HG02759 (cell line): ENCODE results near the gene PDE4D.
A peak's percentile ranks its signal among the peaks of the same experiment; 100 is the strongest.

Source experiments
- ATAC-seq: cut with Tn5 transposase; IDR thresholded peaks from one replicate; pipeline ENCODE4 v1.9.1; 2021; ENCODE audit warnings: mild to moderate bottlenecking, moderate library complexity; ENCODE audit not compliant: unreplicated experiment

PDE4D gene

DNA sequence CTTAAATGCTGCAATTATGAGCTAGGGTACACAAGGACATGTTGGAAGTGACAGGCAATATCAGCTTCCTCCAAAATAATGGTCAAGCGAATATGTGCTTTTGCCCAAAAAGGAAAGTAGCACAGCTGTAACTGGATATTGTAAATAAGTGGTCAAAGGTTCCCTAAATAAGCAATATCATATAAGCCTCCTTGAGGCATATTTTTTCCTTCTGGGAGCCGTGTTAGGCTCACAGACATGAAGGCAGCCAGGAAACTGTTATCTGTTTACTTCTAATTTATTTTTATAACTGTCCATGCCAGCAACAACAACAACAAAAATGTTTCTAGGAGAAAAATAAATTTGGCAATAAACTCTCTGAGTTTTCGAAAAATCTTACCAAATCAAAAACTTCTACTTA, 648.3 kb downstream of the PDE4D start:
- no peak for ATAC-seq

GRCh38 chr5:59241552-59241951, 652.0 kb downstream of the PDE4D start:
- no peak for ATAC-seq

DNA sequence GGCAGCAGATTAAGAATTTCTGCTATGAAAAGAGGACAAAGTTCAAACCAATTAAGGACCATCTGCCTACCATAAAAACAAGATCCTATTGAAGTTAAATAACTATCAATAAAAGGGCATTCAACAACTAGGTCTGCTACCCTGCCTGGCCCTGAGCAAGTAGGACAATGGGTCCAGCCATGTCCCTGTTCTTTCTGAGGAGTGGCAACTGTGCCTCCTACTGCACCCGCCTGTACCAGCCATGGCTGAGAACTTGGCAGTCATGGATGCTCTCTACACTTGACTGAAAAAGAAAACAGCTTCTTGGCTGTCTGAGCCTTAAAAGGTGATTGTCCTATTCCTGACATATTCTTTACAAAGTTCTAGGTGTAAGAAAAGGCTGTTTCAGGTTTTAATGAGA, 652.4 kb downstream of the PDE4D start:
- no peak for ATAC-seq

GRCh38 chr5:59238126-59238902, 655.2 kb downstream of the PDE4D start:
- peak; percentile 70 for ATAC-seq

DNA sequence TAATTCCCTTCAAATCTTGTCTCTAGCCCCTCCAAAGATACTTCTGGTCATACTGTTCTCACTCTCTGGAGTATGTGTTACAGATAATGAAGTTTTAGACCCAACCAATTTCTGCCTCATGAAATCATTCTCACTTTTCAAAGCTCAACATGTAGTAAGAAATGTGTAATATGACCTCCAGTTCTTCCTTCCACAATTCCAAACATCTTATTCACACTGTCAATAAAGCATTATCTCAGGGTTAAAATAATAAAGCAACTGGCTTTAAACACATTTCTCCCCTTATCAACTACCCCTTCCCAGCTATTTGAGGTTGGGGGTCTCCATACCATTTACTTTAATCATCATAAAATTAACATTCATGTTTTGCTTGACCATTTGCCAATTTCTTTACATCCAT, 656.5 kb downstream of the PDE4D start:
- ATAC-seq: no peak

DNA sequence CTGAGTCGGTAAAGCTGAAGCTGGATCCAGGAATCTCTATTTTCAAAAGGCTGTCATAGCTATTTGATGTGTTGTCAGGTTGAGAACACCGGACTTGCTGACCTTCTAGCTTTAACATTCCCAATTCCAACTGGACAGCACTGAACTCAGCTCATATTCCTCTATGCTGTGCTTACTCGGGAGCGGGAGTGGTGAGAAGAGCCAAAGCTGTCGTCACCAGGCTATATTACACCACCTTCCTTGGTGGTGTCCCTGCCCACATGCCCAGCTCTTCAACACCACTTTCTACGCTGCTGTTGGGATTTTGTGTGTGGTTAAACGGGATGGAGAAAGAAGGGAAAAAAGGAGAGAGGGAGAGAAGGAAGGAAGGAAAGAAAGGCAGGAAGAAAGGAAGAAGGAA, 657.1 kb downstream of the PDE4D start:
- no peak for ATAC-seq

GRCh38 chr5:59234236-59234635, 659.3 kb downstream of the PDE4D start:
- ATAC-seq: no peak

DNA sequence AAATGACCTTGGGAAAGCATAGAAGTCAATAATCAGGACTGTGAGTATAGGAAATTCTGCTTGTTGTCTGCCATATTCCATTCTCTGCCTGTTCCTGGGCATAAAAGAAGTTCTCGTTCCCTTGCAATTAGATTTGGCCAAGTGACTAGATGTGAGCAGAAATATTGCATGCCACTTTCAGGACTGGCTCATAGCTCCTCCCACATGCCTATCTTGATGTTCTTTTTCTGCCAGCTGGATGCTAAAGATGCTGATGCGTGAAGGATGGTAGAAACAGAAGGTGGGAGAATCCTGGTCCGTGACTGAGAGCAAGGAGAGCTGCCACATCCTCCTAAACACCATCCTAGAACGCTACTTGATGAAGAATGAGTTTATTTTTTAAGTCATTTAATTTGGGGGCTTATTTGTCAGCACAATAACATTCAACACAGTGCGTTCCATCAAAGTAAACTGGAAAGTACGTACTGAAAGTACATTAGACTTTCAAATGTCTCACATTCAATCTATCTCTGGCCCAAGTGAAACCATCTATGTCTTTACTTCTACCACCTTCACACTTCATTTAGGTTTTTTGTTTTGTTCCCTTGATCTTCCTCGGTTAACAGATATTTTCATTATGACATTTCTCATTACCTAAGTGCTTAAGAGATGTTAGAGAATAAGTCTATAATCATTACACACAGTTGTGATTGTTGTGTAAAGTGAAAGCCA, 662.1 kb downstream of the PDE4D start:
- ATAC-seq: no peak

GRCh38 chr5:59222687-59223511, 670.6 kb downstream of the PDE4D start:
- ATAC-seq: no peak

GRCh38 chr5:59221769-59222168, 671.8 kb downstream of the PDE4D start:
- ATAC-seq: no peak

- ATAC-seq: no peak
Measured at GRCh38 chr5:59218424-59219045, 675.0 kb downstream of the PDE4D start.

DNA sequence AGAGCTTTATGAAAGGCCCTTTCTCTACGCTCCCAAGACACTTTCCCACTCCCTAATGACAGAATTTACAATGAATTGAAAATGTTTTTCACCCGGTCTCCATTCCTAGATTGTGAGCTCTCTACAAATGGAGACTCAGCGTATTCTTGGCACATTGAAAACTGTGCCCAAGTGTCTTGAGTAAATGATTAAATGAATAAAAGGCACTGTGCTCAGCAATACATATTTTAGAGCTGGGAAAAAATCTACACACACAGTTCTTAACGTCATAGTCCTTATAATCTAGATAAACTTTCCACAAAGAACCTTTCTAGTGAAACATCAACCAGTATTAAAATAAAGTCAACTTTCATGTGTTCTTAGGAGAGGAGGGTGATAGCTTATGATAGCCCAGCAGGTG, 676.7 kb downstream of the PDE4D start:
- ATAC-seq: no peak

DNA sequence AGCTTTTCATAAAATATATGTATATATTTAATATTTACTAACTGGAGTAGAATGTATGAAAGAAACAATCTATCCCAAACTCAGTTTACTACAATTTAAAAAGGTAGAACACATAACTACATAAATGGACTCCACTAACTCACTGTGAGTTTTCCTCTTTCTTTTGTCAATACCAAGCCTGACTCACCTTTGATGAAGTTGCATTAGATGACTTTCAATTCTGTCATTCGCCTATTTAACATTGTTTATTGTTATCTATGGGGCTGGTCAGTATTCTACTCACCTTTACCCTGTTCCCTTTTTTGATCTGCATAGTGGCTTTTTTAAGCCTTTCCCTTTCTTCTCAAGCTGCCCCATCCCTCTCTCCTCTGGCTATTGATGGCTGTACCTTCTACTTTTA, 680.9 kb downstream of the PDE4D start:
- ATAC-seq: no peak

GRCh38 chr5:59209758-59210359, 683.7 kb downstream of the PDE4D start:
- no peak for ATAC-seq

- no peak for ATAC-seq
Measured at GRCh38 chr5:59208474-59208873, 685.1 kb downstream of the PDE4D start.

DNA sequence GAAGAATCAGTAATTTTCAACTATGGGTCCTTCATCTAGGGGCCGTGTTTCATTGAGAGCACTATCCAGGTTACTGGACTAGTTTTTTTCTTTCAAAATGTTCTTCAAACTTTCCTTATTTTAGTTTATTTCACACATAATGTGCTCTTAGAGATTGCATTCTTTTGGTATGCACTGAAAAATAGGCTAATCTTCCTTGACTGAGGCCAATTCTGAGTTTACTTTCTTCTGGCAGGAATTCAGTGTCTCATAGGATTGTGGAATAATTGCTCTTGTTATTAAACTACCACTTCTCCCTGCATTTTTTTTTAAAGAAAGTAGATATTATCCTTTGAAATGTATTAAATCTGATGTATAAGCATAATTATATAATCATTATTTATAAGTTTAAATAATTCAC, 686.1 kb downstream of the PDE4D start:
- ATAC-seq: no peak

DNA sequence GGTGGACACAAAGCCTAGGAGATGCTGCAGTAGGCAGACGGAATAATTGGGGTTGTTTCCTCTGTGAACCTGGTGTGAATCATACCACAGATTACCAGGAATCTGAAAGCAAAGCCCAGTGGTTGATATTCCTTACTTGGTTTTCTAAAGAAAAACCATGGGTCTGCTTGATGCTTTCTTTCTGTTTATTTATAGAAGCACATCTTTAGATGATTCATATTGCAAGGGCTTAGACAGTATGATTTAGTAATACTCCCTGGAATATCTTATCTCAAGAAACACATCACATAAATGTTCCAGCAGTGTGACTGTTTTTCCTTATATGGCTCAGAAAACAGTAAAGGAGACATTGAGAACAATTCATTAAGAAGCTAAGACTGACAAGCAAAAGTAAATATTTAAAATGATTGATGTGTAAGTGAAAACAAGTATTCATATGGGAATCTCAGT, 687.4 kb downstream of the PDE4D start:
- no peak for ATAC-seq

DNA sequence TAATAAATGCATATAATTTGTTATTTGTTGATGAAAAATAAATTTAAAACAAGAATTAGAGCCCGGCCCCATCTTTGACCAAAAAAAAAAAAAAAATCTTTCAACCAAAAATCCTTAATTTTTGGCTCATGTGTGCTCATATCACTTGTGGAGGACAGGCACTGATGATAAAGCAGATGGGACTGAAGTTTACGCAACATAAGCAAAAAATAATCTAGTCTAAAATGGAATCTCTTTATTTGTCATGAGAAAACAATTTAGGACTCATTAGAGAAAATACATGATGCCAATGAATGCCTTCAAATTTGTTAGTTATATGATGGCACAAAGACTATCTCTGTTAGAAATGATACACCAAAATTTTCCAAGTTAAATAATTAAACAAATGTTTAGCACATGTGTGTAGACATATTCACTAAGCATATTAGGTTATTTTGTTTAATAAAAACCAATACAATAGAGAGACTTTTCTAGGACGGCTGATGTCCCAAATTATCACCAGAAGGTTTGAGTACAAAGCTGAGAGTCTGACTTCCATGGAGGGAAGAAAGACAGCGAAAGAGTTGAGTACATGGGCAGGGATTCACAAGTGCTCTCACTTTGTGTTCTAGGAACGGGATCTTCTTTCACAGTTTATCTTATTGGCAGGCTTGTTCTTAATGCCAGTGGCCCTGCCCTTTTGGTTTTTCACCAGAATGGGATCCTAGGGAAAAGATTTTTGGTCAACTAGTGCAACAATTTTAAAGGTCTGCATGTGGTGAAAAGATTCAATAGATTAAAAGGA, 689.2 kb downstream of the PDE4D start:
- no peak for ATAC-seq

- no peak for ATAC-seq
Measured at GRCh38 chr5:59199868-59200267, 693.7 kb downstream of the PDE4D start.

- no peak for ATAC-seq
Measured at GRCh38 chr5:59198832-59199231, 694.7 kb downstream of the PDE4D start.
